T-helper 17 cell (primary cell): Measurements from ENCODE around the gene ENDOV. TPM values are rescaled to one million over a fixed set of nuclear protein-coding genes. Genes with fewer than 3 reads are reported as not detected.
A peak's percentile ranks its signal among the peaks of the same experiment; 100 is the strongest.

ENCODE experiments used
- ATAC-seq: fragments of 150-1000 bp; cut with Tn5 transposase; 2 replicates; pipeline ENCODE4 v1.10.0; 2021; ENCODE audit warnings: mild to moderate bottlenecking, moderate library complexity
- DNase-seq, 3 donors: peaks; one replicate each; pipeline versions ENCODE4 v3.0.0 to v3.0.0-alpha.2; 2020 to 2021
- H3K9me3 ChIP-seq: one replicate; pipeline ENCODE4 v1.7.0; 2013; ENCODE audit warnings: low read length, mild to moderate bottlenecking; ENCODE audit not compliant: control insufficient read depth, poor library complexity, severe bottlenecking
- H3K27ac Mint-ChIP-seq: one replicate; pipeline ENCODE4 v1.8.0; 2022; ENCODE audit warnings: mild to moderate bottlenecking, moderate library complexity, mixed read lengths
- H3K27me3 Mint-ChIP-seq: one replicate; pipeline ENCODE4 v1.8.0; 2022; ENCODE audit warnings: mixed read lengths
- H3K36me3 Mint-ChIP-seq: one replicate; pipeline ENCODE4 v1.8.0; 2022; ENCODE audit warnings: low read depth, mixed read lengths
- H3K4me1 Mint-ChIP-seq: one replicate; pipeline ENCODE4 v1.8.0; 2022; ENCODE audit warnings: mild to moderate bottlenecking, mixed read lengths
- H3K4me3 Mint-ChIP-seq: one replicate; pipeline ENCODE4 v1.8.0; 2022; ENCODE audit warnings: mild to moderate bottlenecking, moderate library complexity, mixed read lengths
- total RNA-seq, 4 donors: library from RNA in 2 of 4; stranded (reverse) in 2 of 4; gene quantifications; one replicate each; pipeline ENCODE4 v1.2.3 and lab custom pipeline; 2022 to 2026

The ENDOV gene
- total RNA-seq, 2 donors from 2014 or later: 14.1 to 24.5 TPM

GRCh38 chr17:80445007-80445725 is 30.2 kb downstream of the ENDOV start:
- H3K27me3 Mint-ChIP-seq: peaks cover 18% of the 10 kb centered on the region
- no peak for ATAC-seq
- peaks cover 2% of the 10 kb centered on the region for H3K36me3 Mint-ChIP-seq
- H3K4me1 Mint-ChIP-seq: peaks cover 3% of the 10 kb centered on the region
- no peak overlapping the region for H3K27ac Mint-ChIP-seq
- no peaks in the 10 kb centered on the region for H3K9me3 ChIP-seq
- DNase-seq: no peak
- H3K4me3 Mint-ChIP-seq: no peak overlapping the region

GRCh38 chr17:80445726-80446110 is 30.8 kb downstream of the ENDOV start:
- ATAC-seq (no peak), DNase-seq (no peak)
- Mint-ChIP-seq H3K4me3 (no peak overlapping the region), H3K27me3 (peaks cover 18% of the 10 kb centered on the region), H3K4me1 (peaks cover 3% of the 10 kb centered on the region), H3K27ac (no peak overlapping the region), H3K36me3 (peaks cover 2% of the 10 kb centered on the region)
- no peaks in the 10 kb centered on the region for H3K9me3 ChIP-seq

GRCh38 chr17:80446645-80447405 is 31.9 kb downstream of the ENDOV start:
- Mint-ChIP-seq H3K4me3 (no peak overlapping the region), H3K27ac (no peak overlapping the region), H3K36me3 (peaks cover 3% of the 10 kb centered on the region), H3K4me1 (peaks cover 3% of the 10 kb centered on the region), H3K27me3 (peaks cover 14% of the 10 kb centered on the region)
- DNase-seq (no peak), ATAC-seq (no peak)
- H3K9me3 ChIP-seq: no peaks in the 10 kb centered on the region

- no peak overlapping the region for H3K27ac Mint-ChIP-seq
- H3K4me1 Mint-ChIP-seq: peaks cover 3% of the 10 kb centered on the region
- no peaks in the 10 kb centered on the region for H3K9me3 ChIP-seq
- DNase-seq (no peak), ATAC-seq (no peak)
- peaks cover 2% of the 10 kb centered on the region for H3K36me3 Mint-ChIP-seq
- H3K27me3 Mint-ChIP-seq: peaks cover 6% of the 10 kb centered on the region
- H3K4me3 Mint-ChIP-seq: no peak overlapping the region
Observed at GRCh38 chr17:80447790-80448189, 32.8 kb downstream of the ENDOV start.

GRCh38 chr17:80449194-80449929 is 34.4 kb downstream of the ENDOV start:
- no peak overlapping the region for H3K27ac Mint-ChIP-seq
- H3K4me1 Mint-ChIP-seq: peaks cover 8% of the 10 kb centered on the region
- ATAC-seq: no peak
- H3K27me3 Mint-ChIP-seq: no peaks in the 10 kb centered on the region
- no peaks in the 10 kb centered on the region for H3K9me3 ChIP-seq
- H3K36me3 Mint-ChIP-seq: peaks cover 2% of the 10 kb centered on the region
- no peak overlapping the region for H3K4me3 Mint-ChIP-seq
- no peak for DNase-seq

- H3K27me3 Mint-ChIP-seq: no peaks in the 10 kb centered on the region
- no peaks in the 10 kb centered on the region for H3K9me3 ChIP-seq
- DNase-seq (no peak), ATAC-seq (no peak)
- H3K36me3 Mint-ChIP-seq: peaks cover 2% of the 10 kb centered on the region
- no peak overlapping the region for H3K4me3 Mint-ChIP-seq
- peaks cover 9% of the 10 kb centered on the region for H3K4me1 Mint-ChIP-seq
- H3K27ac Mint-ChIP-seq: no peak overlapping the region
Observed at GRCh38 chr17:80449930-80450576, 35.1 kb downstream of the ENDOV start.

GRCh38 chr17:80451104-80451775 is 36.3 kb downstream of the ENDOV start:
- peaks cover 2% of the 10 kb centered on the region for H3K36me3 Mint-ChIP-seq
- H3K4me1 Mint-ChIP-seq: peaks cover 12% of the 10 kb centered on the region
- no peaks in the 10 kb centered on the region for H3K9me3 ChIP-seq
- ATAC-seq (no peak), DNase-seq (no peak)
- no peak overlapping the region for H3K4me3 Mint-ChIP-seq
- no peak overlapping the region for H3K27ac Mint-ChIP-seq
- H3K27me3 Mint-ChIP-seq: no peaks in the 10 kb centered on the region

GRCh38 chr17:80452173-80452915 is 37.4 kb downstream of the ENDOV start:
- H3K36me3 Mint-ChIP-seq: peaks cover 2% of the 10 kb centered on the region
- H3K4me1 Mint-ChIP-seq: peaks cover 14% of the 10 kb centered on the region
- no peak for DNase-seq
- H3K27me3 Mint-ChIP-seq: no peaks in the 10 kb centered on the region
- no peaks in the 10 kb centered on the region for H3K9me3 ChIP-seq
- H3K27ac Mint-ChIP-seq: no peak overlapping the region
- no peak for ATAC-seq
- H3K4me3 Mint-ChIP-seq: no peak overlapping the region

GRCh38 chr17:80453126-80453997 is 38.4 kb downstream of the ENDOV start:
- H3K4me3 Mint-ChIP-seq: peak overlapping the region; percentile 94
- peaks cover 14% of the 10 kb centered on the region for H3K4me1 Mint-ChIP-seq
- peaks cover 9% of the 10 kb centered on the region for H3K27me3 Mint-ChIP-seq
- ATAC-seq (no peak), DNase-seq (no peak)
- H3K9me3 ChIP-seq: no peaks in the 10 kb centered on the region
- peak overlapping the region; percentile 75 for H3K27ac Mint-ChIP-seq
- H3K36me3 Mint-ChIP-seq: peaks cover 2% of the 10 kb centered on the region

- peak overlapping the region; percentile 75 for H3K27ac Mint-ChIP-seq
- H3K4me3 Mint-ChIP-seq: peak overlapping the region; percentile 94
- DNase-seq: no peak
- H3K36me3 Mint-ChIP-seq: peaks cover 2% of the 10 kb centered on the region
- no peaks in the 10 kb centered on the region for H3K9me3 ChIP-seq
- H3K27me3 Mint-ChIP-seq: peaks cover 16% of the 10 kb centered on the region
- peaks cover 14% of the 10 kb centered on the region for H3K4me1 Mint-ChIP-seq
- ATAC-seq: no peak
Observed at GRCh38 chr17:80453998-80454556, 39.1 kb downstream of the ENDOV start.

GRCh38 chr17:80454557-80455335 is 39.8 kb downstream of the ENDOV start:
- Mint-ChIP-seq H3K36me3 (peaks cover 2% of the 10 kb centered on the region), H3K27ac (peak overlapping the region; percentile 95), H3K4me1 (peaks cover 14% of the 10 kb centered on the region), H3K27me3 (peaks cover 23% of the 10 kb centered on the region), H3K4me3 (peak overlapping the region; percentile 94)
- DNase-seq (peak; percentile 90 to 94 (median 93)), ATAC-seq (peak; percentile 95)
- no peaks in the 10 kb centered on the region for H3K9me3 ChIP-seq
